ENCODE measurements around the gene SDR39U1.

Gene SDR39U1

GRCh38 chr14:24440606-24441399 lies 1.8 kb downstream of the SDR39U1 start:
- no peak overlapping the region for H3K4me3 ChIP-seq (ENCODE audit: low read depth, low read length)
- no peak for TF ChIP-seq CTCF (IDR thresholded peaks at IDR 0.05; ENCODE audit: borderline replicate concordance, insufficient read depth, low read depth, low read length)

DNA sequence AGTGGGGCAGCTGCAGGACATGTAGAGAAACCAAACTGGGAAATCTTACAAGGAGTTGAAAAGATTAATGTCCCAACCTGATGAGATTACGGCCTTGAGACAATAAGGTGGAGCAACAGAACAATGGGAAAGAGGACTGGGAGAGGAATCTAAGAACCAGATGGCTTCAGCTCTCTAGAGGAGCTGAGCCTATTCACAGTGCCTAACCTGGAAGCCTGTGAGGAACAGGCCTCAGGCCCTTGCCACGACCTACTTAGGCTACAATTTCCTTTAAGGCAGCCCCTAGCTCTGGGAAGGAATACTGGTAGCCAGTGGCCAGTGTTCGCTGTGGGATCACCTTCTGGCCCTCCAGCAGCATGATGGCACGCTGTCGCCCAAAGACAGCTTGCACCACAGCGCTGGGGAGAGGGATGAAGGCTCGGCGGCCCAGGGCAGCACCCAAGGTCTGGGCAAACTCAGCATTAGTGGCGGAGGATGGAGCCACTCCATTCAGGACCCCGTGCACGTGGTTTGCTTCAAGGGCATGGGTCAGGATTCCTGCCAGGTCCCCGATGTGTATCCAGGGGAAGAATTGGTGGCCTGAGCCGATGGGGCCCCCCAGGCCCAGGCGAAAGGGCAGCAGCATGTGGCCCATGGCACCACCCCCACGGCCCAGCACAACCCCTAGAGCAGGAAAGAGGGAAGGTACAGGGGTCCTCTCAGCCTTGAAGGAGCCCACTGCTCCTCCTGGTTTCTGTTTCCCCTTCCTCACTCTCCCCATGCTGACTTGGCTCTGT lies 2.6 kb downstream of the SDR39U1 start:
- no peak overlapping the region for H3K4me3 ChIP-seq (ENCODE audit: low read depth, low read length)
- no peak for TF ChIP-seq CTCF (IDR thresholded peaks at IDR 0.05; ENCODE audit: borderline replicate concordance, insufficient read depth, low read depth, low read length)

DNA sequence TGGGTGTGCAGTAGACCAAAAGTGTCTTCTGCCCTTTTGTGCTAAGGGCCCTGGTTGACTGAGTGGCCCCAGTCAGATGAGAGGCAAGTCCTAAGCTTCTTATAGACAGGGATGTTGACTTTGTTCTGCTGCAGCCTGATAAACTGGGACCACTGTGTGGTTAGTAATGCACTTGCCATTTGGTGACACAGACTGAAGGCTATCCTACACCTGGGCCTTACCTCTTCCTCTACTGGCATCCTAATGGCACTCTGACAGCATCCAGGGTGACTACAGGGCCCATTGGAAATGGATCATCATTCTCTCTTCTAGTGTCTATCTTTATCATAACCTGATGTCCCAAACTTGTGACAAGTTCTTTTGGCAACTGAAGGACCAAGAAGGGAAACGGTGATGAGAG lies 3.3 kb downstream of the SDR39U1 start:
- TF ChIP-seq CTCF (IDR thresholded peaks at IDR 0.05; ENCODE audit: borderline replicate concordance, insufficient read depth, low read depth, low read length) = no peak
- no peak overlapping the region for H3K4me3 ChIP-seq (ENCODE audit: low read depth, low read length)

- no peak overlapping the region for H3K4me3 ChIP-seq (ENCODE audit: low read depth, low read length)
- TF ChIP-seq CTCF (IDR thresholded peaks at IDR 0.05; ENCODE audit: borderline replicate concordance, insufficient read depth, low read depth, low read length) = no peak
Observed at GRCh38 chr14:24438223-24439097, 4.1 kb downstream of the SDR39U1 start.

DNA sequence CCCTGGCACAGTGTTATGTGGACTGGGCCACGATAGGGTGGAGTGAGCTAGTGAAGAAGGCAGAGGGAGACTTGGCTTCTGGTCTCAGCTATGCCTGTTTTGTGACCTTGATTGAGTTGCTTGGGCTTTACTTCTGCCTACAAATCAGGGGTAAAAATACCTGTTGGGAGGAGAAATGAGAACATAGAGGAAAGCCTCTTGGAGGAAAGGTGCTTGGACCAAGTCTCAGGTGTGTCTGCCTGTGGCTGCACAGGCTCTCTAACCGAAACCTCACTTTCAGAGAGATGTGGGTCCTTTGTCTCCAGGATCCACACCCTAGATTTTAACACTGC lies 4.9 kb downstream of the SDR39U1 start:
- H3K4me3 ChIP-seq (ENCODE audit: low read depth, low read length) = no peak overlapping the region
- TF ChIP-seq CTCF (IDR thresholded peaks at IDR 0.05; ENCODE audit: borderline replicate concordance, insufficient read depth, low read depth, low read length) = no peak

GRCh38 chr14:24437020-24437735 lies 5.4 kb downstream of the SDR39U1 start:
- H3K4me3 ChIP-seq (ENCODE audit: low read depth, low read length) = no peak overlapping the region
- no peak for TF ChIP-seq CTCF (IDR thresholded peaks at IDR 0.05; ENCODE audit: borderline replicate concordance, insufficient read depth, low read depth, low read length)

Measured in GM12875 (cell line).